Body of pancreas (tissue), 4 donors: Measurements from ENCODE around the gene CSF2.

Experiments
- CTCF ChIP-seq, 7 experiments: fragments of 450-650 bp in 4 of 7; fragments of 200-600 bp in 3 of 7; sonication (generic) in 3 of 7; IDR thresholded peaks; one replicate each; pipeline ENCODE4 v1.5.1; 2016 to 2019; ENCODE audit warnings: antibody characterized with exemption in 7 of 7
- POLR2A ChIP-seq, 3 donors: fragments of 450-650 bp; IDR thresholded peaks; one replicate each; pipeline ENCODE4 v1.6.1; 2016; ENCODE audit warnings: antibody characterized with exemption in 3 of 3, mild to moderate bottlenecking in 2 of 3

- TF ChIP-seq CTCF (IDR thresholded peaks at IDR 0.05) (no peak), POLR2A (IDR thresholded peaks at IDR 0.05) (no peak)
Observed at GRCh38 chr5:132086277-132086794, 12.7 kb downstream of the CSF2 start.
